H1 (cell line): ENCODE results near the gene COQ8B. TPM values are rescaled to one million over a fixed set of nuclear protein-coding genes. Genes with fewer than 3 reads are reported as not detected.

Experiments used
- CTCF ChIA-PET: fragments of 300-600 bp; sonication (Branson Sonifier 250); formaldehyde crosslinking; loops from one replicate; lab custom pipeline; 2021; ENCODE audit not compliant: partially characterized antibody; lab: Charles Lee
- POLR2A ChIA-PET: fragments of 300-600 bp; sonication (Branson Sonifier 250); formaldehyde crosslinking; loops from one replicate; lab custom pipeline; 2021; ENCODE audit warnings: inconsistent platforms; ENCODE audit not compliant: partially characterized antibody; lab: Charles Lee
- DNase-seq, 2 experiments: peaks; one replicate each; pipeline versions ENCODE4 v3.0.0 to v3.0.0-alpha.2; 2010 to 2022; ENCODE audit warnings: low spot score in 2 of 2, low read depth in 1 of 2, mixed read lengths in 1 of 2
- FAIRE-seq: peaks from 2 replicates; lab custom pipeline; 2011; peaks lifted over from hg19 to GRCh38; lab: Jason Lieb, UNC
- H2AFZ ChIP-seq: 2 replicates; pipeline ENCODE4 v1.8.1; 2012; ENCODE audit warnings: low read length, inconsistent platforms
- H2AK5ac ChIP-seq: 2 replicates; pipeline ENCODE4 v1.6.1; 2013; ENCODE audit warnings: low read depth, low read length
- H2BK120ac ChIP-seq: replicated peaks from 2 replicates; pipeline ENCODE3; 2013; ENCODE audit warnings: low read depth, low read length, inconsistent platforms
- H2BK12ac ChIP-seq: 2 replicates; pipeline ENCODE4 v1.6.1; 2013; ENCODE audit warnings: low read depth, low read length
- H2BK15ac ChIP-seq: 2 replicates; pipeline ENCODE4 v1.6.1; 2013; ENCODE audit warnings: low read length
- H2BK20ac ChIP-seq: 2 replicates; pipeline ENCODE4 v1.6.1; 2013; ENCODE audit warnings: low read length
- H2BK5ac ChIP-seq: 2 replicates; pipeline ENCODE4 v1.6.1; 2013; ENCODE audit warnings: low read depth, low read length
- H3K14ac ChIP-seq: 2 replicates; pipeline ENCODE4 v1.6.1; 2013; ENCODE audit warnings: inconsistent platforms; ENCODE audit not compliant: insufficient read length
- H3K18ac ChIP-seq: 2 replicates; pipeline ENCODE4 v1.6.1; 2013; ENCODE audit warnings: low read length; ENCODE audit errors: extremely low read depth
- H3K23ac ChIP-seq: 2 replicates; pipeline ENCODE4 v1.6.1; 2013; ENCODE audit warnings: inconsistent platforms; ENCODE audit not compliant: insufficient read length
- H3K23me2 ChIP-seq: 2 replicates; pipeline ENCODE4 v1.6.1; 2013; ENCODE audit warnings: low read depth, low read length
- H3K27ac ChIP-seq: 2 replicates; pipeline ENCODE4 v1.6.1; 2011; ENCODE audit warnings: low read depth, low read length, inconsistent platforms
- H3K27me3 ChIP-seq, 4 experiments: replicated peaks in 1 of 4; 1 replicate in 1 of 4; 2 replicates in 3 of 4; pipeline versions ENCODE4 v1.6.1 to v1.8.1; 2011 to 2013; ENCODE audit warnings: low read length in 3 of 4, mild to moderate bottlenecking in 3 of 4, inconsistent platforms in 2 of 4, mixed read lengths in 2 of 4, moderate library complexity in 1 of 4; ENCODE audit not compliant: control insufficient read depth in 3 of 4, insufficient read depth in 3 of 4; ENCODE audit errors: extremely low read depth in 1 of 4
- H3K36me3 ChIP-seq, 4 experiments: 2 replicates each; pipeline versions ENCODE4 v1.6.1 to v1.8.1; 2011 to 2013; ENCODE audit warnings: mild to moderate bottlenecking in 4 of 4, low read length in 3 of 4, moderate library complexity in 2 of 4, control low read depth in 1 of 4, inconsistent platforms in 1 of 4; ENCODE audit not compliant: insufficient read depth in 4 of 4, control insufficient read depth in 2 of 4
- H3K4ac ChIP-seq: replicated peaks from 2 replicates; pipeline ENCODE3; 2013; ENCODE audit warnings: low read length, low read depth, mixed read lengths, inconsistent platforms; ENCODE audit not compliant: insufficient read length
- H3K4me1 ChIP-seq, 4 experiments: replicated peaks in 1 of 4; 1 replicate in 1 of 4; 2 replicates in 3 of 4; pipeline versions ENCODE4 v1.6.1 to v1.8.1; 2011 to 2013; ENCODE audit warnings: low read length in 3 of 4, inconsistent platforms in 2 of 4, mixed read lengths in 1 of 4; ENCODE audit not compliant: insufficient read depth in 4 of 4, control insufficient read depth in 3 of 4
- H3K4me2 ChIP-seq, 2 experiments: 2 replicates each; pipeline versions ENCODE4 v1.6.1 to v1.8.1; 2011 to 2013; ENCODE audit warnings: low read depth in 2 of 2, low read length in 2 of 2, control low read depth in 1 of 2, inconsistent platforms in 1 of 2, mild to moderate bottlenecking in 1 of 2; ENCODE audit not compliant: insufficient read depth in 1 of 2
- H3K4me3 ChIP-seq, 4 experiments: fragments of 200-600, 300-600 bp in 1 of 4; sonication (generic), shearing (Covaris generic), sonication (Bioruptor Twin) in 1 of 4; 2 replicates each; pipeline versions ENCODE4 v1.5.1 to v1.8.1; 2011 to 2016; ENCODE audit warnings: low read length in 4 of 4, low read depth in 3 of 4, control low read depth in 2 of 4, inconsistent platforms in 2 of 4, mild to moderate bottlenecking in 2 of 4, mixed read lengths in 1 of 4, moderate library complexity in 1 of 4; ENCODE audit not compliant: insufficient read depth in 2 of 4; ENCODE audit errors: extremely low read depth in 1 of 4
- H3K56ac ChIP-seq: replicated peaks from 2 replicates; pipeline ENCODE3; 2013; ENCODE audit warnings: low read depth, mild to moderate bottlenecking, mixed read lengths, low read length, inconsistent platforms; ENCODE audit not compliant: insufficient read length
- H3K79me1 ChIP-seq: 2 replicates; pipeline ENCODE4 v1.6.1; 2013; ENCODE audit warnings: low read depth, low read length, control low read depth
- H3K79me2 ChIP-seq, 2 experiments: 2 replicates each; pipeline versions ENCODE4 v1.6.1 to v1.8.1; 2012 to 2013; ENCODE audit warnings: low read length in 2 of 2, mild to moderate bottlenecking in 2 of 2, inconsistent platforms in 1 of 2; ENCODE audit not compliant: insufficient read depth in 2 of 2, control insufficient read depth in 1 of 2
- H3K9ac ChIP-seq, 4 experiments: replicated peaks in 1 of 4; 1 replicate in 1 of 4; 2 replicates in 3 of 4; pipeline versions ENCODE4 v1.6.1 to v1.8.1; 2011 to 2013; ENCODE audit warnings: low read depth in 3 of 4, low read length in 3 of 4, control low read depth in 2 of 4, mild to moderate bottlenecking in 2 of 4, moderate library complexity in 2 of 4, inconsistent platforms in 1 of 4; ENCODE audit errors: extremely low read depth in 1 of 4
- H3K9me3 ChIP-seq, 2 experiments: 2 replicates each; pipeline versions ENCODE4 v1.6.1 to v1.8.1; 2012 to 2013; ENCODE audit warnings: mild to moderate bottlenecking in 2 of 2, moderate library complexity in 2 of 2, control low read depth in 1 of 2, inconsistent platforms in 1 of 2, low read depth in 1 of 2, low read length in 1 of 2, mixed read lengths in 1 of 2; ENCODE audit not compliant: insufficient read depth in 2 of 2
- H4K20me1 ChIP-seq, 2 experiments: replicated peaks in 1 of 2; 2 replicates each; pipeline versions ENCODE3 to v1.8.1; 2011 to 2013; ENCODE audit warnings: inconsistent platforms in 2 of 2, low read length in 2 of 2, mild to moderate bottlenecking in 1 of 2; ENCODE audit not compliant: insufficient read depth in 2 of 2, control insufficient read depth in 1 of 2
- H4K5ac ChIP-seq: 2 replicates; pipeline ENCODE4 v1.6.1; 2013; ENCODE audit warnings: low read length, low read depth, mixed read lengths, inconsistent platforms; ENCODE audit not compliant: insufficient read length
- H4K8ac ChIP-seq: 2 replicates; pipeline ENCODE4 v1.8.0; 2013; ENCODE audit warnings: mild to moderate bottlenecking, moderate library complexity, low read length, inconsistent platforms; ENCODE audit not compliant: insufficient read depth; ENCODE audit errors: extremely low read depth
- H4K91ac ChIP-seq: replicated peaks from 2 replicates; pipeline ENCODE3; 2013; ENCODE audit warnings: low read length, mixed read lengths, inconsistent platforms; ENCODE audit not compliant: insufficient read length
- CHD2 ChIP-seq: IDR thresholded peaks from 2 replicates; pipeline ENCODE4 v1.6.1; 2012; ENCODE audit warnings: low read length, improper control_type of control experiment
- CREB1 ChIP-seq: IDR thresholded peaks from 2 replicates; pipeline ENCODE4 v1.6.1; 2012; ENCODE audit warnings: inconsistent platforms
- E2F6 ChIP-seq: IDR thresholded peaks from 2 replicates; pipeline ENCODE4 v1.6.1; 2012; ENCODE audit warnings: inconsistent platforms
- EZH2 ChIP-seq: fragments of 200-600 bp; sonication (generic); IDR thresholded peaks from 2 replicates; pipeline ENCODE4 v1.7.1; 2012; ENCODE audit warnings: low read depth, mild to moderate bottlenecking, moderate library complexity, low read length, inconsistent platforms; ENCODE audit not compliant: severe bottlenecking
- JUND ChIP-seq: IDR thresholded peaks from 2 replicates; pipeline ENCODE4 v1.6.1; 2011; ENCODE audit warnings: mild to moderate bottlenecking, improper control_type of control experiment, low read length
- POLR2AphosphoS5 ChIP-seq: IDR thresholded peaks from 2 replicates; pipeline ENCODE4 v1.6.1; 2011; ENCODE audit warnings: low read depth, low read length
- RXRA ChIP-seq: IDR thresholded peaks from 2 replicates; pipeline ENCODE4 v1.6.1; 2011; ENCODE audit warnings: low read depth, mild to moderate bottlenecking, low read length, moderate library complexity; ENCODE audit not compliant: insufficient read depth
- SAP30 ChIP-seq: fragments of 300-600 bp; sonication (generic); IDR thresholded peaks from 2 replicates; pipeline ENCODE4 v1.7.1; 2012; ENCODE audit warnings: low read length, moderate library complexity, mild to moderate bottlenecking, inconsistent platforms; ENCODE audit not compliant: insufficient read depth, insufficient replicate concordance
- TAF1 ChIP-seq: IDR thresholded peaks from 2 replicates; pipeline ENCODE4 v1.6.1; 2011; ENCODE audit warnings: mild to moderate bottlenecking, low read depth, low read length
- TAF7 ChIP-seq: optimal IDR thresholded peaks from 2 replicates; pipeline ENCODE3; 2011; ENCODE audit warnings: low read depth, mild to moderate bottlenecking, inconsistent platforms, low read length, moderate library complexity, borderline replicate concordance
- WGBS, 2 experiments: shearing (Covaris generic) in 1 of 2; methylation state at CpG; one replicate each; pipeline versions ENCODE4 v1.1.6 to v1.1.7; 2013 to 2015; ENCODE audit warnings: low lambda C conversion rate in 2 of 2, mixed read lengths in 2 of 2, inconsistent platforms in 1 of 2, low coverage in 1 of 2, missing lambda C conversion rate in 1 of 2; ENCODE audit not compliant: insufficient replicate concordance in 2 of 2, insufficient coverage in 1 of 2, insufficient read length in 1 of 2; ENCODE audit errors: extremely low coverage in 1 of 2, missing lambda C conversion rate in 1 of 2; 5-methylcytosine and 5-hydroxymethylcytosine counted together
- polyA plus RNA-seq, 7 experiments: library from polyadenylated mRNA; depleted of rRNA in 3 of 7; stranded (reverse) in 5 of 7; unstranded in 2 of 7; fragments of >200 nt in 5 of 7; fragments of 200-250 nt in 2 of 7; gene quantifications; 1 replicate in 5 of 7; 2 replicates in 1 of 7; 4 replicates in 1 of 7; pipeline versions ENCODE4 v1.2.1 to v1.2.3, GENCODE V29; 2011 to 2013; ENCODE audit warnings: missing spikeins in 2 of 7, mixed read lengths in 2 of 7
- total RNA-seq: library from RNA; stranded (reverse); fragmentation: NEBNext Ultra II Directional; extraction: Animal tissue kit (Norgen Biotek cat#: 25700); gene quantifications from 2 replicates; pipeline ENCODE4 v1.2.1, GENCODE V29; 2021
- TF ChIP-seq, protein P1 (sequence below): IDR thresholded peaks from 2 replicates; pipeline ENCODE4 v1.6.1; 2011; ENCODE audit warnings: low read length, improper control_type of control experiment

Gene COQ8B
- total and polyA plus RNA-seq, 2 of the 8 experiments (the other 6 are each of a cell fraction or from before 2014, with no cell fraction given), result 41.7 to 46.1 TPM

GRCh38 chr19:40717325-40717879 lies 716 bp upstream of the COQ8B start:
- Histone ChIP-seq H3K4me1 (peaks cover 0 to 25% (median 8%) of the 10 kb centered on the region in 4 experiments; a peak in 6 of 7 replicates), H3K56ac (peak overlapping the region; percentile 52), H4K8ac (peak overlapping the region; percentile 88), H2BK20ac (no peak overlapping the region), H3K23me2 (peaks cover 23% of the 10 kb centered on the region), H3K27ac (peak overlapping the region; percentile 74), H3K9me3 (no peaks in the 10 kb centered on the region), H4K5ac (no peak overlapping the region), H2BK15ac (0 out of 2 replicates have a peak overlapping the region, but pooled peaks have one; percentile 61), H4K91ac (no peak overlapping the region), H2AK5ac (peak overlapping the region; percentile 76), H3K18ac (peak overlapping the region; percentile 48; the same call in 1 of the 2 replicates), H4K20me1 (no peaks in the 10 kb centered on the region), H2BK5ac (peak overlapping the region; percentile 84), H3K27me3 (no peaks in the 10 kb centered on the region), H3K14ac (no peak overlapping the region), H3K23ac (no peak overlapping the region), H3K36me3 (peaks cover 0 to 9% (median 3%) of the 10 kb centered on the region in 4 experiments; a peak in 4 of 8 replicates), H2BK12ac (peak overlapping the region; percentile 94), H3K79me2 (peaks cover 0 to 35% of the 10 kb centered on the region in 2 experiments; a peak in 2 of 4 replicates), H3K4ac (no peak overlapping the region), H2AFZ (no peak overlapping the region), H2BK120ac (no peak overlapping the region), H3K79me1 (peaks cover 10% of the 10 kb centered on the region), H3K4me2 (peak overlapping the region; percentile 96 to 100), H3K4me3 (peak overlapping the region; percentile 72 to 94 (median 90)), H3K9ac (peak overlapping the region; percentile 82 to 90 (median 87))
- WGBS, 2 experiments, result 8% methylated on average over 16 of the region's 20 CpGs; no CpG with 5 or more reads in 1 of the 2 experiments
- DNase-seq, result no peak
- CTCF ChIA-PET, result interaction anchor here (1.0 to 1.6 kb wide), 7 partner anchors 15 to 177 kb away, joined by 3 to 4 read pairs (median 3); partner anchors contain the start of gene NUMBL
- no peak for FAIRE-seq
- POLR2A ChIA-PET, result interaction anchor here (0.7 to 2.4 kb wide), 14 partner anchors 13 to 547 kb away, joined by 3 to 28 read pairs (median 7); partner anchors contain the start of genes ACTMAP, EGLN2, HNRNPUL1 and NUMBL
- TF ChIP-seq E2F6 (no peak), POLR2AphosphoS5 (no peak), EZH2 (no peak), JUND (no peak), TAF1 (no peak; the same call in 1 of the 2 replicates), TAF7 (no peak), RXRA (no peak), CREB1 (no peak), CHD2 (no peak), SAP30 (no peak)
- TF ChIP-seq, protein P1, sequence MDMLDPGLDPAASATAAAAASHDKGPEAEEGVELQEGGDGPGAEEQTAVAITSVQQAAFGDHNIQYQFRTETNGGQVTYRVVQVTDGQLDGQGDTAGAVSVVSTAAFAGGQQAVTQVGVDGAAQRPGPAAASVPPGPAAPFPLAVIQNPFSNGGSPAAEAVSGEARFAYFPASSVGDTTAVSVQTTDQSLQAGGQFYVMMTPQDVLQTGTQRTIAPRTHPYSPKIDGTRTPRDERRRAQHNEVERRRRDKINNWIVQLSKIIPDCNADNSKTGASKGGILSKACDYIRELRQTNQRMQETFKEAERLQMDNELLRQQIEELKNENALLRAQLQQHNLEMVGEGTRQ, result no peak
